Caki2 (cell line): ENCODE data around the gene CCL13. TPM values are rescaled to one million over a fixed set of nuclear protein-coding genes. Genes with fewer than 3 reads are reported as not detected.

Experiments used
- DNase-seq: peaks from one replicate; pipeline ENCODE4 v3.0.0-alpha.2; 2015; ENCODE audit warnings: low read depth
- in situ Hi-C: cut with HindIII; loops from 2 replicates; pipeline ENCODE4 v1.10.0; 2016; ENCODE audit warnings: low sequenced_read_pairs, low pct_unique_long_range_greater_than_20kb, mixed read lengths
- total RNA-seq: library from RNA; depleted of rRNA; stranded (reverse); fragments of >200 nt; shearing (Covaris generic); gene quantifications from 2 replicates; pipeline ENCODE4 v1.2.3, GENCODE V29; 2014; ENCODE audit warnings: low replicate concordance; rRNA removed

CCL13 gene
- total RNA-seq, 1 experiment from 2014 or later, result not detected

DNA sequence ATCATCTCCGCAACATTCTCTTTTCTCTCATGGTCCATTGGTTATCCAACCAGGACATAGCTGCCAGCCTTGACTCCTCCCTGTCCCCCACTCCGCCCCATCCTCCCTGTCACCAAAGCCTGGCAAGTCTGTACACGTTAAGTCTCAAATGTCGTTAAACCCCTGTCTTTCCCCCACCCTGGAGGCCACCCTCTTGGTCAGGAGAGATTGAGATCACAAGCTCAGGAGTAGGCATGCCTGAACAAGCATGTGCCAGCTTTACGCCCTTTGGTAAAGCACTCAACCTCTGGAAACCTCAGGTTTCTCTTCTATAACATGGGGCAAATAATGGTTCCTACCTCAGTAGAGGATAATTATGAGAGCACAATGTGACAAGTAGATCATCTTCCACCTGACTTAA lies 44.9 kb downstream of the CCL13 start:
- DNase-seq, result no peak
- in situ Hi-C loops, result no loop called here

DNA sequence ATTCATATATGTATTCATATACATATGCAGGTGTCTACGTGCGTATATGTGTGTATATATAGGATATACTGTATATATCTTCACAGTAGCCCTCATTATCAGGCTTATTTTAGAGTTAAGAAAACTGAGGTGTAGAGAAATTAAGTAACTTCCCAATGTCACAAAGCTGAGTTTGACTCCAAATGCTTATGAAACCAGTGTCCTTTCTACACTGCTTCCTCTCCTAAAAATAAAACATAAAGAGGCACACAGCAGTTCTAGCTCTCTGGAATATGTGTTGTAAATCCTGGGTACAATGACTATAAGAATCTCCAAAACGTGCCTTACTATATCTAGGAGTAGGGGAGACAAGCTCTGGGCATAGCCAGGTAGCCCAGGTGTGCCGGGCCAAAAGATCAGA lies 46.7 kb downstream of the CCL13 start:
- no peak for DNase-seq
- in situ Hi-C loops, result no loop called here

DNA sequence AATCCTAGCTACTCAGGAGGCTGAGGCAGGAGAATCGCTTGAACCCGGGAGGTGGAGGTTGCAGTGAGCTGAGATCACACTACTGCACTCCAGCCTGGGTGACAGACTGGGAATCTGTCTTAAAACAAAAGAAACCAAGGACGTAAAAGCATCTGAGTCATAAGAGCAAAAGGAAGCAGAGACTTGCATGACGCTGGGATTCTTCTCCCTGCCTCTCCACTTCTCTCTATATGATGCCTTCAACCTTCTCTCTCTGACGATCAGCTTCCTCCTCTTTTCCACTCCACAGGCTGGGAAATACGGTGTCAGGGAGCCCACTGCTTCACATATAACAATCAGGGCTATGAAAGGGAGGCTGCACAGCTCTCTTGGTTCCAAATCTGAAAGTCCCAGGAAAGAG lies 49.9 kb downstream of the CCL13 start:
- in situ Hi-C loops, result no loop called here
- DNase-seq, result no peak

Other genes starting within 250 kb of the CCL13 start
- 9.8 and 18.1 TPM in 2 replicates for gene CCL2, start 101.2 kb upstream of the CCL13 start, total RNA-seq
- not detected in 2 replicates for gene CCL7, start 86.3 kb upstream of the CCL13 start, total RNA-seq
- gene CCL11, start 70.7 kb upstream of the CCL13 start, total RNA-seq, result not detected in 2 replicates
- not detected in 2 replicates for gene CCL8, start 37.0 kb upstream of the CCL13 start, total RNA-seq
- not detected in 2 replicates for gene CCL1, start 6.8 kb downstream of the CCL13 start, total RNA-seq
- gene TMEM132E, start 223.1 kb downstream of the CCL13 start, total RNA-seq, result 0.07 TPM in 1 of 2 replicates, not detected in the other